Astrocyte (in vitro differentiated cells and primary cell): ENCODE data around the gene APOB. TPM values are rescaled to one million over a fixed set of nuclear protein-coding genes. Genes with fewer than 3 reads are reported as not detected.
"Not testable (repeated sequence)": the region's sequence is repeated elsewhere in the genome, so short reads cannot be mapped to it uniquely, and the experiment has no call there.

Source experiments
- DNase-seq: peaks from one replicate; pipeline ENCODE4 v3.0.0-alpha.2; 2010; ENCODE audit warnings: low read depth
- FAIRE-seq: peaks from 2 replicates; lab custom pipeline; 2011; peaks lifted over from hg19 to GRCh38; lab: Jason Lieb, UNC
- H2AFZ ChIP-seq: 2 replicates; pipeline ENCODE4 v1.6.0; 2012; ENCODE audit warnings: low read depth, low read length, inconsistent platforms
- H3K27ac ChIP-seq: 2 replicates; pipeline ENCODE4 v1.5.1; 2011; ENCODE audit warnings: low read depth, low read length, inconsistent platforms
- H3K27me3 ChIP-seq: 2 replicates; pipeline ENCODE4 v1.6.0; 2011; ENCODE audit warnings: low read length, inconsistent platforms; ENCODE audit not compliant: insufficient read depth
- H3K36me3 ChIP-seq: 2 replicates; pipeline ENCODE4 v1.5.1; 2011; ENCODE audit warnings: low read length, inconsistent platforms; ENCODE audit not compliant: insufficient read depth
- H3K4me1 ChIP-seq: 2 replicates; pipeline ENCODE4 v1.5.1; 2011; ENCODE audit warnings: low read length, inconsistent platforms; ENCODE audit not compliant: insufficient read depth
- H3K4me2 ChIP-seq: 2 replicates; pipeline ENCODE4 v1.6.0; 2012; ENCODE audit warnings: low read length, inconsistent platforms
- H3K4me3 ChIP-seq: 2 replicates; pipeline ENCODE4 v1.5.1; 2011; ENCODE audit warnings: low read depth, mild to moderate bottlenecking, low read length, inconsistent platforms; ENCODE audit not compliant: insufficient read depth
- H3K79me2 ChIP-seq: 2 replicates; pipeline ENCODE4 v1.6.0; 2012; ENCODE audit warnings: mild to moderate bottlenecking, low read length, inconsistent platforms; ENCODE audit not compliant: insufficient read depth
- H3K9ac ChIP-seq: 2 replicates; pipeline ENCODE4 v1.6.0; 2012; ENCODE audit warnings: mild to moderate bottlenecking, low read length, inconsistent platforms
- H3K9me3 ChIP-seq: 2 replicates; pipeline ENCODE4 v1.5.1; 2012; ENCODE audit warnings: low read depth, mild to moderate bottlenecking, low read length, inconsistent platforms; ENCODE audit not compliant: insufficient read depth
- H4K20me1 ChIP-seq: 2 replicates; pipeline ENCODE4 v1.6.0; 2012; ENCODE audit warnings: low read length, inconsistent platforms; ENCODE audit not compliant: insufficient read depth
- H3K27ac Mint-ChIP-seq: one replicate; pipeline ENCODE4 v1.8.0; 2021; ENCODE audit warnings: mild to moderate bottlenecking, mixed read lengths; ENCODE audit not compliant: unreplicated experiment
- H3K27me3 Mint-ChIP-seq: one replicate; pipeline ENCODE4 v1.8.0; 2021; ENCODE audit warnings: low read depth, mixed read lengths; ENCODE audit not compliant: unreplicated experiment
- H3K36me3 Mint-ChIP-seq: one replicate; pipeline ENCODE4 v1.8.0; 2021; ENCODE audit warnings: low read depth, mixed read lengths; ENCODE audit not compliant: unreplicated experiment
- H3K4me1 Mint-ChIP-seq: one replicate; pipeline ENCODE4 v1.8.0; 2021; ENCODE audit warnings: low read depth, mixed read lengths; ENCODE audit not compliant: unreplicated experiment
- H3K4me3 Mint-ChIP-seq: one replicate; pipeline ENCODE4 v1.8.0; 2021; ENCODE audit warnings: mild to moderate bottlenecking, moderate library complexity, mixed read lengths; ENCODE audit not compliant: unreplicated experiment
- H3K9me3 Mint-ChIP-seq: one replicate; pipeline ENCODE4 v1.8.0; 2021; ENCODE audit warnings: mild to moderate bottlenecking, mixed read lengths; ENCODE audit not compliant: unreplicated experiment
- EZH2 ChIP-seq: IDR thresholded peaks from 2 replicates; pipeline ENCODE4 v1.6.1; 2012; ENCODE audit warnings: mild to moderate bottlenecking, low read length, inconsistent platforms; ENCODE audit not compliant: insufficient read depth
- total RNA-seq: library from RNA; stranded (reverse); gene quantifications from 2 replicates; pipeline ENCODE4 v1.2.1, GENCODE V29; 2021
- TF ChIP-seq, protein P1 (sequence below): IDR thresholded peaks from 2 replicates; pipeline ENCODE4 v1.5.1; 2011; ENCODE audit warnings: low read depth, mild to moderate bottlenecking, inconsistent platforms, low read length, moderate library complexity; ENCODE audit not compliant: insufficient read depth

Gene APOB
- total RNA-seq, 1 donor from 2014 or later, result 0.05 TPM

DNA sequence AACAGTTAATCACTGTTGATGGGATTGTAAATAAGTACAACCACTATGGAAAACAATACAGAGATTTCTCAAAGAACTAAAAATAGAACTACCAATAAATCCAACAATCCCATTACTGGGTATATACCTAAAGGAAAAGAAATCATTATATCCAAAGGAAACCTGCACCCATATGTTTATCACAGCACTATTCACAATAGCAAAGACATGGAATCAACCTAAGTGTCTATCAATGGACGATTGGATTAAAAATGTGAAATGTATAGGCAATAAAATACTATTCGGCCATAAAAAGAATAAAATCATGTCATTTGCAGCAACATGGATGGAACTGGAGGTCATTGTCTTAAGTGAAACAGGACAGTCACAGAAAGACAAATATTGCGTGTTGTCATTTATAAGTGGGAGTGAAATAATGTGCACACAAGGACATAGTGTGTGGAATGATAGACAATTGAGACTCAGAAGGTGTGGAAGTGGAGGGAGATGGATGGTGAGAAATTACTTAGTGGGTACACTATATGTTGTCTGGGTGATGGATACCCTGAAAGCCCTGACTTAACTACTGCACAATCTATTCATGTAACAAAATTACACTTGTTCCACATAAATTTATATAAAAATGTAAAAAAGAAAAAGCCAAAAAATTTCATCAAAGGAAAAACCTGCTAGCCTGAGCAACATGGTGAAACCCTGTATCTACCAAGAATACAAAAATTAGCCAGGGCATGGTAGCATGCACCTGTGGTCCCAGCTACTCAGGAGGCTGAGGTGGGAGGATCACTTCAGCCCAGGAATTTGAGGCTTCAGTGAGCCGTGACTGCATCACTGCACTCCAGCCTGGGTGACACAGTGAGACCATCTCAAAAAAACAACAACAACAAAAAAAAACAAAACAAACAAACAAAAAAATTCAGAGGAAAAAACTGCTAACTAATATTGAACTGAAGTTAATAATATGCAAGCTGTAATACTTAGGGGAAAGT is 12.6 kb downstream of the APOB start:
- Histone ChIP-seq H3K79me2 (no peaks in the 10 kb centered on the region), H3K36me3 (no peaks in the 10 kb centered on the region), H2AFZ (no peak overlapping the region), H3K9ac (no peak overlapping the region), H3K27ac (no peak overlapping the region), H3K4me3 (no peak overlapping the region), H3K4me2 (no peak overlapping the region), H3K9me3 (no peaks in the 10 kb centered on the region), H3K4me1 (no peaks in the 10 kb centered on the region), H4K20me1 (no peaks in the 10 kb centered on the region), H3K27me3 (no peaks in the 10 kb centered on the region)
- Mint-ChIP-seq H3K9me3 (peaks cover 4% of the 10 kb centered on the region), H3K36me3 (no peaks in the 10 kb centered on the region), H3K27ac (no peak overlapping the region), H3K4me1 (no peaks in the 10 kb centered on the region), H3K27me3 (peaks cover 32% of the 10 kb centered on the region), H3K4me3 (no peak overlapping the region)
- no peak for TF ChIP-seq EZH2
- TF ChIP-seq, protein P1, sequence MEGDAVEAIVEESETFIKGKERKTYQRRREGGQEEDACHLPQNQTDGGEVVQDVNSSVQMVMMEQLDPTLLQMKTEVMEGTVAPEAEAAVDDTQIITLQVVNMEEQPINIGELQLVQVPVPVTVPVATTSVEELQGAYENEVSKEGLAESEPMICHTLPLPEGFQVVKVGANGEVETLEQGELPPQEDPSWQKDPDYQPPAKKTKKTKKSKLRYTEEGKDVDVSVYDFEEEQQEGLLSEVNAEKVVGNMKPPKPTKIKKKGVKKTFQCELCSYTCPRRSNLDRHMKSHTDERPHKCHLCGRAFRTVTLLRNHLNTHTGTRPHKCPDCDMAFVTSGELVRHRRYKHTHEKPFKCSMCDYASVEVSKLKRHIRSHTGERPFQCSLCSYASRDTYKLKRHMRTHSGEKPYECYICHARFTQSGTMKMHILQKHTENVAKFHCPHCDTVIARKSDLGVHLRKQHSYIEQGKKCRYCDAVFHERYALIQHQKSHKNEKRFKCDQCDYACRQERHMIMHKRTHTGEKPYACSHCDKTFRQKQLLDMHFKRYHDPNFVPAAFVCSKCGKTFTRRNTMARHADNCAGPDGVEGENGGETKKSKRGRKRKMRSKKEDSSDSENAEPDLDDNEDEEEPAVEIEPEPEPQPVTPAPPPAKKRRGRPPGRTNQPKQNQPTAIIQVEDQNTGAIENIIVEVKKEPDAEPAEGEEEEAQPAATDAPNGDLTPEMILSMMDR, result no peak
- no peak for FAIRE-seq
- no peak for DNase-seq

DNA sequence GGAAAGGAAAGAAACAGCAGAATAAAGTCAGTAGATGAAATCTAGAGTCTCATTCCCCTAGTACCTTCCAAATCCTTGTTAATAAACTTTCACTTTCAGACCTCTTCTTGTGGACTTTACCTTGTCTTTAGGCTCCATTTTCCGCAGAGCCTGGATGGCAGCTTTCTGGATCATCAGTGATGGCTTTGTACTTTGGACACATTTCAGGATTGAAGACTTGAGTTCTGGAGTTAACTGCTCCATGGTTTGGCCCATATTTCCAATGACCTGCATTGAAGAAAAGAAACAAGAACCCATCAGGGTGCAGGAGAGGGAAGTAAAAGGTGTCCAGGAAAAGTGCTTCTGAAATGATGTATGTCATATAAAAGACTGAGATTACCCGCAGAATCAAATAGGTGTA is 14.4 kb downstream of the APOB start:
- H3K9ac ChIP-seq, result no peak overlapping the region
- H3K36me3 Mint-ChIP-seq, result no peaks in the 10 kb centered on the region
- no peaks in the 10 kb centered on the region for H4K20me1 ChIP-seq
- no peaks in the 10 kb centered on the region for H3K36me3 ChIP-seq
- no peak for DNase-seq
- H3K27ac Mint-ChIP-seq, result no peak overlapping the region
- no peaks in the 10 kb centered on the region for H3K9me3 ChIP-seq
- no peaks in the 10 kb centered on the region for H3K79me2 ChIP-seq
- H3K4me3 ChIP-seq, result no peak overlapping the region
- no peaks in the 10 kb centered on the region for H3K4me1 Mint-ChIP-seq
- H3K9me3 Mint-ChIP-seq, result no peaks in the 10 kb centered on the region
- H3K4me3 Mint-ChIP-seq, result no peak overlapping the region
- H2AFZ ChIP-seq, result no peak overlapping the region
- no peaks in the 10 kb centered on the region for H3K27me3 ChIP-seq
- no peak for FAIRE-seq
- peaks cover 25% of the 10 kb centered on the region for H3K27me3 Mint-ChIP-seq
- no peaks in the 10 kb centered on the region for H3K4me1 ChIP-seq
- no peak overlapping the region for H3K27ac ChIP-seq
- H3K4me2 ChIP-seq, result no peak overlapping the region
- TF ChIP-seq EZH2, result no peak
- TF ChIP-seq, protein P1, result no peak

DNA sequence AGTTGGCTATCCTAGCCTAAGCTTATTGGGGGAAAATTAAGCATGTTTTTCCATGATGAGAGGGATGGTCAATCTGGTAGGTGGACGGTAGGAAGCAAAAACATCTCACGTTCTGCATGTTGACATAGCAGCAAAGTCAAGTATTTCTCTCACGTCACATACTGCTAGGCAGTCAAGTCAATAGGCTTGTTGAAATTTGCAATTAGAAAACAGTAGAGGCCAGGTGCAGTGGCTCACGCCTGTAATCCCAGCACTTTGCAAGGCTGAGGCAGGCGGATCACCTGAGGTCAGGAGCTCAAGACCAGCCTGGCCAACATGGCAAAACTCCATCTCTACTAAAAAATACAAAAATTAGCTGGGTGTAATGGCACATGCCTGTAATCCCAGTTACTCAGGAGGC is 14.9 kb downstream of the APOB start:
- not testable (repeated sequence) for FAIRE-seq, H3K4me1 Mint-ChIP-seq, H3K79me2 ChIP-seq, H3K4me2 ChIP-seq, H3K4me1 ChIP-seq, H3K9ac ChIP-seq, H3K4me3 Mint-ChIP-seq, H3K36me3 Mint-ChIP-seq, H3K27me3 ChIP-seq, H3K9me3 Mint-ChIP-seq, H2AFZ ChIP-seq, H3K27ac ChIP-seq, H3K4me3 ChIP-seq, H3K9me3 ChIP-seq, H4K20me1 ChIP-seq, DNase-seq, H3K36me3 ChIP-seq, H3K27ac Mint-ChIP-seq
- peaks cover 25% of the 10 kb centered on the region for H3K27me3 Mint-ChIP-seq
